T-helper 2 cell treated with Interferon-gamma antibody and Interleukin-4, amounts not matched to agents 5 μg/mL and 100 μg/mL, for 36 hours (primary cell): ENCODE measurements around the gene ASB8.
"Not testable (repeated sequence)": the region's sequence is repeated elsewhere in the genome, so short reads cannot be mapped to it uniquely, and the experiment has no call there.

Experiments used
- DNase-seq: peaks from one replicate; pipeline ENCODE4 v3.0.0; 2021; ENCODE audit warnings: low spot score
- H3K27ac Mint-ChIP-seq: one replicate; pipeline ENCODE4 v1.8.0; 2021; ENCODE audit warnings: mild to moderate bottlenecking, mixed read lengths
- H3K27me3 Mint-ChIP-seq: one replicate; pipeline ENCODE4 v1.8.0; 2021; ENCODE audit warnings: low read depth, mixed read lengths
- H3K36me3 Mint-ChIP-seq: one replicate; pipeline ENCODE4 v1.8.0; 2021; ENCODE audit warnings: low read depth, mixed read lengths
- H3K4me1 Mint-ChIP-seq: one replicate; pipeline ENCODE4 v1.8.0; 2021; ENCODE audit warnings: low read depth, mixed read lengths
- H3K4me3 Mint-ChIP-seq: one replicate; pipeline ENCODE4 v1.8.0; 2022; ENCODE audit warnings: mild to moderate bottlenecking, moderate library complexity, mixed read lengths
- H3K9me3 Mint-ChIP-seq: one replicate; pipeline ENCODE4 v1.8.0; 2021; ENCODE audit warnings: mixed read lengths

ASB8 gene

GRCh38 chr12:48175613-48176416 is 18.5 kb upstream of the ASB8 start:
- Mint-ChIP-seq H3K4me3 (peak overlapping the region; percentile 69), H3K27me3 (peaks cover 26% of the 10 kb centered on the region), H3K36me3 (no peaks in the 10 kb centered on the region), H3K27ac (peak overlapping the region; percentile 67), H3K9me3 (no peaks in the 10 kb centered on the region), H3K4me1 (peaks cover 12% of the 10 kb centered on the region)
- DNase-seq, result no peak

- Mint-ChIP-seq H3K27ac (no peak overlapping the region), H3K9me3 (no peaks in the 10 kb centered on the region), H3K4me3 (no peak overlapping the region), H3K4me1 (peaks cover 2% of the 10 kb centered on the region), H3K36me3 (no peaks in the 10 kb centered on the region), H3K27me3 (peaks cover 13% of the 10 kb centered on the region)
- DNase-seq, result no peak
These were observed 11.7 kb upstream of the ASB8 start for GRCh38 chr12:48169011-48169410.

- Mint-ChIP-seq H3K9me3 (no peaks in the 10 kb centered on the region), H3K27me3 (peaks cover 24% of the 10 kb centered on the region), H3K27ac (no peak overlapping the region), H3K4me1 (peaks cover 2% of the 10 kb centered on the region), H3K36me3 (no peaks in the 10 kb centered on the region), H3K4me3 (no peak overlapping the region)
- DNase-seq, result no peak
These were observed 8.0 kb upstream of the ASB8 start for GRCh38 chr12:48165089-48165981.

- Mint-ChIP-seq H3K4me3 (no peak overlapping the region), H3K27ac (no peak overlapping the region), H3K36me3 (no peaks in the 10 kb centered on the region), H3K4me1 (peaks cover 2% of the 10 kb centered on the region), H3K27me3 (peaks cover 24% of the 10 kb centered on the region), H3K9me3 (no peaks in the 10 kb centered on the region)
- DNase-seq, result no peak
These were observed 7.1 kb upstream of the ASB8 start for GRCh38 chr12:48164451-48164850.

- Mint-ChIP-seq H3K4me3 (no peak overlapping the region), H3K27me3 (peaks cover 24% of the 10 kb centered on the region), H3K4me1 (peaks cover 5% of the 10 kb centered on the region), H3K27ac (no peak overlapping the region), H3K36me3 (no peaks in the 10 kb centered on the region), H3K9me3 (no peaks in the 10 kb centered on the region)
- no peak for DNase-seq
These were observed 5.9 kb upstream of the ASB8 start for GRCh38 chr12:48163150-48163747.

GRCh38 chr12:48160807-48161206 is 3.5 kb upstream of the ASB8 start:
- no peaks in the 10 kb centered on the region for H3K9me3 Mint-ChIP-seq
- DNase-seq, result no peak
- H3K27me3 Mint-ChIP-seq, result peaks cover 17% of the 10 kb centered on the region
- H3K4me1 Mint-ChIP-seq, result peaks cover 20% of the 10 kb centered on the region
- H3K4me3 Mint-ChIP-seq, result no peak overlapping the region
- no peak overlapping the region for H3K27ac Mint-ChIP-seq
- no peaks in the 10 kb centered on the region for H3K36me3 Mint-ChIP-seq

- DNase-seq, result no peak
- no peak overlapping the region for H3K27ac Mint-ChIP-seq
- H3K36me3 Mint-ChIP-seq, result no peaks in the 10 kb centered on the region
- H3K9me3 Mint-ChIP-seq, result no peaks in the 10 kb centered on the region
- peaks cover 13% of the 10 kb centered on the region for H3K27me3 Mint-ChIP-seq
- H3K4me3 Mint-ChIP-seq, result no peak overlapping the region
- peaks cover 18% of the 10 kb centered on the region for H3K4me1 Mint-ChIP-seq
These were observed 2.7 kb upstream of the ASB8 start for GRCh38 chr12:48160046-48160445.

GRCh38 chr12:48157889-48158370 is 615 bp upstream of the ASB8 start:
- peaks cover 4% of the 10 kb centered on the region for H3K27me3 Mint-ChIP-seq
- peak overlapping the region; percentile 97 for H3K4me3 Mint-ChIP-seq
- H3K4me1 Mint-ChIP-seq, result peaks cover 23% of the 10 kb centered on the region
- peaks cover 8% of the 10 kb centered on the region for H3K36me3 Mint-ChIP-seq
- H3K27ac Mint-ChIP-seq, result peak overlapping the region; percentile 97
- no peak for DNase-seq
- H3K9me3 Mint-ChIP-seq, result no peaks in the 10 kb centered on the region

GRCh38 chr12:48156652-48157017 is 680 bp downstream of the ASB8 start:
- H3K27ac Mint-ChIP-seq, result peak overlapping the region; percentile 97
- peaks cover under 1% of the 10 kb centered on the region for H3K27me3 Mint-ChIP-seq
- H3K9me3 Mint-ChIP-seq, result no peaks in the 10 kb centered on the region
- peak overlapping the region; percentile 97 for H3K4me3 Mint-ChIP-seq
- H3K4me1 Mint-ChIP-seq, result peaks cover 26% of the 10 kb centered on the region
- DNase-seq, result no peak
- H3K36me3 Mint-ChIP-seq, result peaks cover 13% of the 10 kb centered on the region

- peak overlapping the region; percentile 97 for H3K4me3 Mint-ChIP-seq
- H3K27ac Mint-ChIP-seq, result not testable (repeated sequence)
These were observed 1.5 kb downstream of the ASB8 start for GRCh38 chr12:48155786-48156185.

GRCh38 chr12:48151103-48151771 is 6.1 kb downstream of the ASB8 start:
- no peaks in the 10 kb centered on the region for H3K27me3 Mint-ChIP-seq
- H3K4me1 Mint-ChIP-seq, result peaks cover 16% of the 10 kb centered on the region
- H3K27ac Mint-ChIP-seq, result no peak overlapping the region
- H3K36me3 Mint-ChIP-seq, result peaks cover 42% of the 10 kb centered on the region
- H3K4me3 Mint-ChIP-seq, result no peak overlapping the region
- DNase-seq, result no peak
- no peaks in the 10 kb centered on the region for H3K9me3 Mint-ChIP-seq

More at GRCh38 chr12:48155786-48156185, 1.5 kb downstream of the ASB8 start:
- H3K27me3 Mint-ChIP-seq, DNase-seq, H3K9me3 Mint-ChIP-seq: not testable (repeated sequence)
- H3K4me1 Mint-ChIP-seq, result peaks cover 27% of the 10 kb centered on the region
- H3K36me3 Mint-ChIP-seq, result peaks cover 17% of the 10 kb centered on the region

GRCh38 chr12:48145981-48146380 is 11.3 kb downstream of the ASB8 start:
- Mint-ChIP-seq H3K36me3 (peaks cover 45% of the 10 kb centered on the region), H3K27ac (no peak overlapping the region)

GRCh38 chr12:48143898-48144297 is 13.4 kb downstream of the ASB8 start:
- DNase-seq, result no peak
- H3K36me3 Mint-ChIP-seq, result peaks cover 27% of the 10 kb centered on the region
- no peak overlapping the region for H3K27ac Mint-ChIP-seq
- no peaks in the 10 kb centered on the region for H3K27me3 Mint-ChIP-seq
- no peaks in the 10 kb centered on the region for H3K9me3 Mint-ChIP-seq
- H3K4me1 Mint-ChIP-seq, result peaks cover under 1% of the 10 kb centered on the region
- H3K4me3 Mint-ChIP-seq, result no peak overlapping the region

More at GRCh38 chr12:48145981-48146380, 11.3 kb downstream of the ASB8 start:
- DNase-seq, result no peak
- Mint-ChIP-seq H3K4me1 (peaks cover 6% of the 10 kb centered on the region), H3K9me3 (no peaks in the 10 kb centered on the region), H3K4me3 (no peak overlapping the region), H3K27me3 (no peaks in the 10 kb centered on the region)
